Renal pelvis (tissue), 4 donors: ENCODE data around the gene XXYLT1. TPM values are rescaled to one million over a fixed set of nuclear protein-coding genes. Genes with fewer than 3 reads are reported as not detected.
"Not testable (repeated sequence)": the region's sequence is repeated elsewhere in the genome, so short reads cannot be mapped to it uniquely, and the experiment has no call there.

Experiments used
- DNase-seq: peaks from one replicate; pipeline ENCODE4 v3.0.0-alpha.2; 2013
- polyA plus RNA-seq, 3 donors: library from polyadenylated mRNA; unstranded; fragments of 120-200 nt; gene quantifications; one replicate each; pipeline ENCODE4 v1.2.1, GENCODE V29; 2013; ENCODE audit not compliant: insufficient read length in 3 of 3

The XXYLT1 gene
- polyA plus RNA-seq, 3 donors = 28.7 to 32.7 (median 29.6) TPM

GRCh38 chr3:195236076-195236798 lies 34.7 kb downstream of the XXYLT1 start:
- DNase-seq = no peak

- no peak for DNase-seq
Observed at GRCh38 chr3:195230244-195230643, 40.7 kb downstream of the XXYLT1 start.

- DNase-seq = not testable (repeated sequence)
Observed at GRCh38 chr3:195228886-195229285, 42.1 kb downstream of the XXYLT1 start.

- DNase-seq = no peak
Observed at GRCh38 chr3:195227871-195228270, 43.1 kb downstream of the XXYLT1 start.

GRCh38 chr3:195226900-195227447 lies 44.0 kb downstream of the XXYLT1 start:
- no peak for DNase-seq

- no peak for DNase-seq
Observed at GRCh38 chr3:195226445-195226844, 44.5 kb downstream of the XXYLT1 start.

GRCh38 chr3:195224980-195225580 lies 45.9 kb downstream of the XXYLT1 start:
- DNase-seq = no peak

GRCh38 chr3:195224156-195224979 lies 46.6 kb downstream of the XXYLT1 start:
- no peak for DNase-seq

- DNase-seq = no peak
Observed at GRCh38 chr3:195221876-195222617, 48.9 kb downstream of the XXYLT1 start.

- DNase-seq = no peak
Observed at GRCh38 chr3:195221015-195221853, 49.7 kb downstream of the XXYLT1 start.

GRCh38 chr3:195219351-195220230 lies 51.4 kb downstream of the XXYLT1 start:
- DNase-seq = no peak

- DNase-seq = not testable (repeated sequence)
Observed at GRCh38 chr3:195218331-195218730, 52.6 kb downstream of the XXYLT1 start.

GRCh38 chr3:195215576-195215975 lies 55.4 kb downstream of the XXYLT1 start:
- not testable (repeated sequence) for DNase-seq

- no peak for DNase-seq
Observed at GRCh38 chr3:195214381-195214780, 56.6 kb downstream of the XXYLT1 start.

GRCh38 chr3:195213639-195214315 lies 57.2 kb downstream of the XXYLT1 start:
- DNase-seq = no peak

GRCh38 chr3:195212749-195213375 lies 58.1 kb downstream of the XXYLT1 start:
- DNase-seq = no peak

- DNase-seq = no peak
Observed at GRCh38 chr3:195212033-195212748, 58.8 kb downstream of the XXYLT1 start.
